Stimulated activated CD4-positive, alpha-beta T cell treated with anti-CD3 and anti-CD28 coated beads, Interleukin-1b, Interleukin-23, amount 100 ng/mL, for 4 hours (primary cell): Measurements from ENCODE around the gene VWA7.
A peak's percentile ranks its signal among the peaks of the same experiment; 100 is the strongest.
"Not testable (repeated sequence)": the region's sequence is repeated elsewhere in the genome, so short reads cannot be mapped to it uniquely, and the experiment has no call there.

Source experiments
- DNase-seq, 2 donors: peaks; one replicate each; pipeline ENCODE4 v3.0.0-alpha.2; 2020; ENCODE audit warnings: low read depth in 2 of 2

VWA7 gene

GRCh38 chr6:31801031-31801927, 24.2 kb upstream of the VWA7 start:
- DNase-seq = not testable (repeated sequence)

- no peak for DNase-seq
Measured at GRCh38 chr6:31799781-31800180, 22.7 kb upstream of the VWA7 start.

- DNase-seq = no peak
Measured at GRCh38 chr6:31797588-31797987, 20.5 kb upstream of the VWA7 start.

- no peak for DNase-seq
Measured at GRCh38 chr6:31796993-31797385, 19.9 kb upstream of the VWA7 start.

GRCh38 chr6:31795616-31796298, 18.6 kb upstream of the VWA7 start, which contains the start of gene VARS1:
Gene VARS1 (minus strand): TSS chr6:31795752. CDS start chr6:31795217, 535 bp downstream.
- DNase-seq = peak; percentile 65 to 80

GRCh38 chr6:31794866-31795615, 17.9 kb upstream of the VWA7 start:
- peak in 1 of 2 donors; percentile 42 for DNase-seq

- DNase-seq = no peak
Measured at GRCh38 chr6:31794294-31794865, 17.3 kb upstream of the VWA7 start.

- not testable (repeated sequence) for DNase-seq
Measured at GRCh38 chr6:31793927-31794245, 16.8 kb upstream of the VWA7 start.

- DNase-seq = no peak
Measured at GRCh38 chr6:31792761-31793171, 15.6 kb upstream of the VWA7 start.

GRCh38 chr6:31792090-31792374, 14.9 kb upstream of the VWA7 start:
- DNase-seq = no peak

GRCh38 chr6:31791324-31792089, 14.4 kb upstream of the VWA7 start:
- DNase-seq = no peak

GRCh38 chr6:31785475-31785874, 8.3 kb upstream of the VWA7 start:
- DNase-seq = no peak

GRCh38 chr6:31784098-31784925, 7.2 kb upstream of the VWA7 start:
- no peak for DNase-seq

GRCh38 chr6:31782126-31782855, 5.2 kb upstream of the VWA7 start:
- no peak for DNase-seq

- DNase-seq = no peak
Measured at GRCh38 chr6:31781244-31782125, 4.4 kb upstream of the VWA7 start.

GRCh38 chr6:31780507-31781243, 3.5 kb upstream of the VWA7 start:
- no peak for DNase-seq

GRCh38 chr6:31779908-31780307, 2.8 kb upstream of the VWA7 start:
- no peak for DNase-seq
